Measurements from ENCODE around the gene ADAMTS15. TPM values are rescaled to one million over a fixed set of nuclear protein-coding genes. Genes with fewer than 3 reads are reported as not detected.

The ADAMTS15 gene
- total RNA-seq, 4 donors from 2014 or later: 26.3 to 49.6 (median 34.5) TPM

DNA sequence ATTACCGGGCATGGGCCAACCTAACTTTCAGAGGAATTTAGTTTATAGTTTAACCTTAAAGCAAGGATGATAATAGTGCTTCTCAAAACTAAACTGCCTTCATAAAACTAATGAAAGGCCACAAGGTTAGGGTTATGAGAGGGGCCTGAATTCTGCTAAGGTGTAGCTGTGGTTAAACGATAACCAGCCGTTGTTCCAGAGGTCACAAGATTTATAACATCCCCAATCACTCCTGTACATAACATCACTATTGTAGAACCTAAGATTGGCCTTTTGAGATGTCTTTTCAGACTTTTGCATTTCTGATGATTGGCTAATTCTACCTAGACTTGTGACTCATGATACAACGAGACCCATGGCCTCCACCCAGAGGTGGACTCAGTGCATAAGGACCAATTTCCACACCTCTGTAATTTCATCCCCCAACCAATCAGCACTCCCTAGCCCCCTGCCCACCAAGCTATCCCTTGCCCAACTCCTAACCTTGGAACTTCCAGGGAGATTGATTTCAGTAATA, 69.8 kb downstream of the ADAMTS15 start:
- no peak for DNase-seq (ENCODE audit: low spot score)
- TF ChIP-seq, protein P1, sequence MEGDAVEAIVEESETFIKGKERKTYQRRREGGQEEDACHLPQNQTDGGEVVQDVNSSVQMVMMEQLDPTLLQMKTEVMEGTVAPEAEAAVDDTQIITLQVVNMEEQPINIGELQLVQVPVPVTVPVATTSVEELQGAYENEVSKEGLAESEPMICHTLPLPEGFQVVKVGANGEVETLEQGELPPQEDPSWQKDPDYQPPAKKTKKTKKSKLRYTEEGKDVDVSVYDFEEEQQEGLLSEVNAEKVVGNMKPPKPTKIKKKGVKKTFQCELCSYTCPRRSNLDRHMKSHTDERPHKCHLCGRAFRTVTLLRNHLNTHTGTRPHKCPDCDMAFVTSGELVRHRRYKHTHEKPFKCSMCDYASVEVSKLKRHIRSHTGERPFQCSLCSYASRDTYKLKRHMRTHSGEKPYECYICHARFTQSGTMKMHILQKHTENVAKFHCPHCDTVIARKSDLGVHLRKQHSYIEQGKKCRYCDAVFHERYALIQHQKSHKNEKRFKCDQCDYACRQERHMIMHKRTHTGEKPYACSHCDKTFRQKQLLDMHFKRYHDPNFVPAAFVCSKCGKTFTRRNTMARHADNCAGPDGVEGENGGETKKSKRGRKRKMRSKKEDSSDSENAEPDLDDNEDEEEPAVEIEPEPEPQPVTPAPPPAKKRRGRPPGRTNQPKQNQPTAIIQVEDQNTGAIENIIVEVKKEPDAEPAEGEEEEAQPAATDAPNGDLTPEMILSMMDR (IDR thresholded peaks at IDR 0.05): no peak
- ATAC-seq (ENCODE audit: low FRiP score): no peak

DNA sequence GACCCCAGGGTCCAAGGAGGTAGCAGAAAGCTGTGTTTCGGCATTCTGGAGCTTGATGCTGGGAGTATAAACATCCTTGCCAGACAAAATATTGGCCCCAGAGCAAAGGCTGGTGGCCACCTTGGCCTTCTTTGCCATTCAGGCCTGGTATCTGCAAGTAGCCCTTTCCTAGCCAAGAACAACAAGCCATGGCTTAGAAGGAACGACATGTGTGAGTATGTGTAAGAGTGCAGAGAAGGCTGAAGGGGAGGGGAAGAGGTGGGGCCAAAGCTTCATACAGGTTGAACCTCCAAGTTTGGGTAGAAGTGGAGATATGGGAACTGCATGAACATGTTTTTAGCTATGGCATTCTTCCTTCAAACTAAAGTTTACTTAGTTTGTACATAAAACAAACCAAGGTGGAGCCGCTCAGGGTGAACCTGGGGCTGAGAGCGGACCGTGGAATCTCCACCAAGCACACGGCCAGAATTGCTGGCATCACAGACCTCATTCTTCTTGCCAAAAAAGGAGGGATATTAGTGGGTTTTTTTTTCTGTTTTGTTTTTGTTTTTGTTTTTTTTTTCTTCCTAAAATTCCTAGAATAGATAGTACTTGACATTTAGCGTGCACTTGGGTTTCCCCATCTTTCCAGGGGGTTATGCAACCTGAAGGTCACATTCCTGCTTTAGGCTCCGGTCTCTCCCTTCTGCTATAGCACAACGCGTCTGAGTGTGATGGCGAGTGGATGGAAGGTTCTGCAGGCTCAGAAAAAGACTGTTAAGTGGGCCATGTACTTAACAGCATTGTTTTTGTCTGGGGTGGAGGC, 70.9 kb downstream of the ADAMTS15 start:
- ATAC-seq (ENCODE audit: low FRiP score): no peak
- TF ChIP-seq, protein P1 (IDR thresholded peaks at IDR 0.05): no peak
- no peak for DNase-seq (ENCODE audit: low spot score)

DNA sequence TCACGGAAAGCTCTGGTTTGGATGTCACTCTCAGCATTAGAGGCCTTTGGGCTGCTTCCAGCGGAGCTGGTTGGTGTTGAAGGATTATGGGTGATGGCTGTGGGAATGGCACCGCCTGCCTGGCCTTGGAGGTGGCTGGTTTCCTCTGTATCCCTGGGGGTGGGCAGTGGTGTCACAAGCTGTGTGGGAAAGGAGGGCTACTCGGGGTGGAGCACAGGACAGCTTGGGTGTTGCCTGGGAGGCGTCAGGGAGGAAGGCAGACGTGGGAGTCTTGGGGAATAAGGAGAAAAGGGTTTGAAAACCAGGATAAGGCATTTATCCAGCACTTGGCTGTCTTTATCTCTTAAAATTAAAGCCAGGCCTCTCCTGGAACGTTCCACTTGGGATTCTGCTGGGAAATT, 71.8 kb downstream of the ADAMTS15 start:
- DNase-seq (ENCODE audit: low spot score) (no peak), ATAC-seq (ENCODE audit: low FRiP score) (no peak)
- TF ChIP-seq, protein P1 (IDR thresholded peaks at IDR 0.05): no peak

DNA sequence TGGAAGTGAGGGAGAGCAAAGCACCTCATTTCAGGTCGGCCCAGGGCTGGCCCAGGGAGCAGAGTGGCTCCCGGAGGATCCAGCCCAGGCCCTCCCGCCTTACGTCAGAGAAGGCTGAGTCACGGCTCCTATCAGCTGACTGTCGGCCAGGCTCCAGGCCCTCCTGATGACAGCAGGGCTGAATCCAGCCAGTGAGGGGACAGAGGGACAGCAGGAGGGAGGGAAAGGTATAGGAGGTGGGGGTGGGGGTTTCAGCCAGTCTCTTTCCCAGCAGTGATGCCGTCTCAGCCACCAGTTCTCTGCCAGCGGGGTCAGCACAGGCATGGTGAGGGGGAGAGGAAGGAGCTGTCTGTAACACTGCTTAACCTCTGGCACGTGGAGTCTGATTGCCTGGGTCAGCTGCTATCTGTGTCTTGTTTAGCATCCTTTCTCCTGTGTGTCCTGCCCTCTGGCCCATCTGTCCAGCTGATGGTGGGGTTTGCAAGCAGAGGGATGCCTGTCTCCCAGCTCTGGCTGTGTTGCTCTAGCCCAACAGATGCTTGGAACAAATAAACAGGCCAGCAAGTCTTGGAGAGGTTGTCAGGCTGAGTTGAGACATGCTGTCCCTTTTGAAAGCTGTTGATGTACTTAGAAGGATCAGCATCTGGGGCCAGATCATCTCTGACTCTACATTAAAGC, 74.0 kb downstream of the ADAMTS15 start:
- DNase-seq (ENCODE audit: low spot score): peak; percentile 82
- peak; percentile 92 for ATAC-seq (ENCODE audit: low FRiP score)
- TF ChIP-seq, protein P1 (IDR thresholded peaks at IDR 0.05): no peak

DNA sequence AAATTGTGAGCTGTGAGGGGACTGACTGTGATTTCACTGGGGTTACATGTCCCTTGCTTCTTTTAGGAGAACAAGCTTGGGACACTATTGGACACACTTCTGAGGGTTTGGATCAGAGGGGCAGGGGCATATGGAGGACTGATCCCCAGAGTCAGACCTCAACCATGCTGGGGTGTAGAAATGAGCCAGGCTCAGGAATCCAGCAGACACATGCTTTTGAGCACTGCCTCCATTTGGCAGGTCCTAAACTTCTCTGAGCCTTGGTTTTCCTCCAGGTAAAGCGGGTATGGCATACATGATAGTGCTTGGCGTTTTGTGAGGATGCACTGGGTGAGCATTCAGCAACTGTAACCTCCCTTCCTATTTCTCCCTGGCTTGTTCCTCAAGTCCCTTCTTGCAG, 74.7 kb downstream of the ADAMTS15 start:
- TF ChIP-seq, protein P1 (IDR thresholded peaks at IDR 0.05): no peak
- ATAC-seq (ENCODE audit: low FRiP score): no peak
- no peak for DNase-seq (ENCODE audit: low spot score)

DNA sequence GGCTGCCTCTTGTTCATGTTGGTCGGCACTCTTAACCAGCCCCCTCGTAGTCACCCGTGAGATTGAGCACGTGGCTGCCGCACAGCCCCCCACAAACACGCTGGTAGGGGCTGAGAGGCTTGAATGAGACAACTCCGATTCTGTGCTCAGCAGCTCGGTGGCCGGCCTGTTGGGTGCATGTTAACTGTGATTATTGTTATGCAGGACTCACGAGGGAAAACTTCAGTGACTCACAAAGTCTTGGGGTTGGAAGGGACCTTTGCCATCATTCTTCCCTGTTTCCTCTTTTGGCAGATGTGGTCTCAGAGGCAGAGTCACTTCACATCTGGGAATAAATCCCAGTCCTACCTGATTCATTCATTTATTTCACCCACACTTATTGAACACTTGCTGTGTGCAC, 75.2 kb downstream of the ADAMTS15 start:
- no peak for ATAC-seq (ENCODE audit: low FRiP score)
- no peak for DNase-seq (ENCODE audit: low spot score)

More for the DNA sequence above, 75.2 kb downstream of the ADAMTS15 start:
- TF ChIP-seq, protein P1 (IDR thresholded peaks at IDR 0.05): no peak

Measured in omental fat pad (tissue), 4 donors.